CD14-positive monocyte (primary cell): Measurements from ENCODE around the gene PDE7B. TPM values are rescaled to one million over a fixed set of nuclear protein-coding genes. Genes with fewer than 3 reads are reported as not detected.

Experiments used
- DNase-seq, 3 donors: peaks; one replicate each; pipeline ENCODE4 v3.0.0-alpha.2; 2011 to 2022
- H2AFZ ChIP-seq: 2 replicates; pipeline ENCODE4 v1.6.0; 2012; ENCODE audit warnings: mild to moderate bottlenecking, low read depth, low read length, inconsistent platforms; ENCODE audit not compliant: insufficient read depth, poor library complexity, severe bottlenecking
- H3K27ac ChIP-seq, 2 donors: 1 replicate in 1 of 2; 2 replicates in 1 of 2; pipeline ENCODE4 v1.5.1; 2012 to 2013; ENCODE audit warnings: low read length in 2 of 2, control low read depth in 1 of 2, inconsistent platforms in 1 of 2, low read depth in 1 of 2, mild to moderate bottlenecking in 1 of 2
- H3K27me3 ChIP-seq, 2 donors: one replicate each; pipeline versions ENCODE4 v1.6.0 to v1.6.1; 2011 to 2013; ENCODE audit warnings: low read length in 2 of 2; ENCODE audit not compliant: control insufficient read depth in 2 of 2, insufficient read depth in 2 of 2
- H3K36me3 ChIP-seq, 2 donors: replicated peaks in 1 of 2; 1 replicate in 1 of 2; 2 replicates in 1 of 2; pipeline versions ENCODE4 v1.5.1 to v1.6.1; 2012 to 2013; ENCODE audit warnings: low read length in 2 of 2, control low read depth in 1 of 2, inconsistent platforms in 1 of 2, mild to moderate bottlenecking in 1 of 2; ENCODE audit not compliant: insufficient read depth in 2 of 2, control insufficient read depth in 1 of 2
- H3K4me1 ChIP-seq, 2 donors: 1 replicate in 1 of 2; 2 replicates in 1 of 2; pipeline versions ENCODE4 v1.5.1 to v1.6.1; 2012 to 2013; ENCODE audit warnings: low read length in 2 of 2, control low read depth in 1 of 2, inconsistent platforms in 1 of 2, mild to moderate bottlenecking in 1 of 2, moderate library complexity in 1 of 2; ENCODE audit not compliant: insufficient read depth in 2 of 2, control insufficient read depth in 1 of 2
- H3K4me2 ChIP-seq: replicated peaks from 2 replicates; pipeline ENCODE3; 2012; ENCODE audit warnings: low read length, moderate library complexity, mild to moderate bottlenecking; ENCODE audit not compliant: poor library complexity, severe bottlenecking; ENCODE audit errors: extremely low read depth
- H3K4me3 ChIP-seq, 3 experiments: fragments of 200-600 bp in 1 of 3; sonication (generic) in 1 of 3; replicated peaks in 1 of 3; 1 replicate in 2 of 3; 2 replicates in 1 of 3; pipeline ENCODE4 v1.5.1; 2011 to 2013; ENCODE audit warnings: low read length in 3 of 3, mild to moderate bottlenecking in 3 of 3, control low read depth in 2 of 3, low read depth in 2 of 3, inconsistent platforms in 1 of 3, moderate library complexity in 1 of 3
- H3K79me2 ChIP-seq: 2 replicates; pipeline ENCODE4 v1.6.0; 2012; ENCODE audit warnings: mild to moderate bottlenecking, control low read depth, inconsistent platforms, low read length, moderate library complexity; ENCODE audit not compliant: insufficient read depth
- H3K9ac ChIP-seq: 2 replicates; pipeline ENCODE4 v1.6.0; 2017; ENCODE audit warnings: low read length, mild to moderate bottlenecking; ENCODE audit not compliant: insufficient read depth, poor library complexity, severe bottlenecking
- H3K9me3 ChIP-seq, 2 donors: replicated peaks in 1 of 2; 1 replicate in 1 of 2; 2 replicates in 1 of 2; pipeline versions ENCODE4 v1.5.1 to v1.6.1; 2012 to 2013; ENCODE audit warnings: low read length in 2 of 2, control low read depth in 1 of 2; ENCODE audit not compliant: control insufficient read depth in 1 of 2, insufficient read depth in 1 of 2
- H4K20me1 ChIP-seq: 2 replicates; pipeline ENCODE4 v1.6.0; 2012; ENCODE audit warnings: mild to moderate bottlenecking, low read length, control low read depth, moderate library complexity; ENCODE audit not compliant: insufficient read depth
- H3K27ac Mint-ChIP-seq, 7 donors: one replicate each; pipeline ENCODE4 v1.8.0; 2020; ENCODE audit warnings: mild to moderate bottlenecking in 7 of 7, mixed read lengths in 7 of 7, moderate library complexity in 6 of 7, inconsistent platforms in 2 of 7
- H3K27me3 Mint-ChIP-seq, 3 donors: one replicate each; pipeline ENCODE4 v1.8.0; 2021 to 2022; ENCODE audit warnings: low read depth in 3 of 3, mild to moderate bottlenecking in 3 of 3, mixed read lengths in 3 of 3, moderate library complexity in 3 of 3, inconsistent platforms in 1 of 3
- H3K36me3 Mint-ChIP-seq, 2 donors: one replicate each; pipeline ENCODE4 v1.8.0; 2020; ENCODE audit warnings: mixed read lengths in 2 of 2, inconsistent platforms in 1 of 2, mild to moderate bottlenecking in 1 of 2
- H3K4me1 Mint-ChIP-seq: one replicate; pipeline ENCODE4 v1.8.0; 2020; ENCODE audit warnings: mild to moderate bottlenecking, mixed read lengths
- H3K4me3 Mint-ChIP-seq, 2 donors: one replicate each; pipeline ENCODE4 v1.8.0; 2020; ENCODE audit warnings: mild to moderate bottlenecking in 2 of 2, mixed read lengths in 2 of 2, moderate library complexity in 1 of 2
- H3K9me3 Mint-ChIP-seq, 7 donors: one replicate each; pipeline ENCODE4 v1.8.0; 2020 to 2022; ENCODE audit warnings: mixed read lengths in 7 of 7, mild to moderate bottlenecking in 6 of 7, moderate library complexity in 6 of 7, inconsistent platforms in 2 of 7
- CTCF ChIP-seq: fragments of 200-600 bp; IDR thresholded peaks from one replicate; pipeline ENCODE4 v1.8.0; 2022; ENCODE audit warnings: antibody characterized with exemption, mild to moderate bottlenecking
- WGBS: methylation state at CpG from one replicate; pipeline ENCODE4 v1.1.5; 2013; ENCODE audit warnings: missing lambda C conversion rate; ENCODE audit not compliant: insufficient coverage; 5-methylcytosine and 5-hydroxymethylcytosine counted together
- intact Hi-C, 2 donors: fragments of 100-400 bp; cut with micrococcal nuclease; formaldehyde crosslinking; loops; one replicate each; pipeline versions ENCODE4 v1.15.0 to v1.15.1; 2023
- polyA plus RNA-seq, 3 donors: library from polyadenylated mRNA; depleted of rRNA in 1 of 3; unstranded in 2 of 3; stranded (reverse) in 1 of 3; fragments of 300-500 nt in 2 of 3; fragments of >200 nt in 1 of 3; fragmentation: Illumina TruSeq in 2 of 3; gene quantifications; 1 replicate in 2 of 3; 2 replicates in 1 of 3; pipeline ENCODE4 v1.2.3, GENCODE V29; 2012 to 2021

PDE7B gene
- polyA plus RNA-seq, 3 donors, result 0.37 to 1.1 (median 0.89) TPM

GRCh38 chr6:135871296-135871695, 19.8 kb downstream of the PDE7B start:
- Histone ChIP-seq H3K9ac (no peak overlapping the region), H3K4me1 (no peaks in the 10 kb centered on the region), H3K4me2 (no peak overlapping the region), H3K4me3 (no peak overlapping the region), H3K36me3 (no peaks in the 10 kb centered on the region), H4K20me1 (no peaks in the 10 kb centered on the region), H3K9me3 (no peaks in the 10 kb centered on the region), H3K79me2 (no peaks in the 10 kb centered on the region), H3K27me3 (no peaks in the 10 kb centered on the region), H3K27ac (no peak overlapping the region), H2AFZ (no peak overlapping the region)
- H3K4me3 Mint-ChIP-seq, result no peak overlapping the region
- DNase-seq, result no peak
- H3K27ac Mint-ChIP-seq, result no peak overlapping the region
- WGBS, result no CpG with 5 or more reads among the region's 1 CpG
- no peaks in the 10 kb centered on the region for H3K36me3 Mint-ChIP-seq
- peaks cover 0 to 2% (median 0%) of the 10 kb centered on the region in 7 donors for H3K9me3 Mint-ChIP-seq
- H3K4me1 Mint-ChIP-seq, result no peaks in the 10 kb centered on the region
- H3K27me3 Mint-ChIP-seq, result peaks cover 0 to 3% (median 0%) of the 10 kb centered on the region in 3 donors
- intact Hi-C loops, result no loop called here
- no peak for TF ChIP-seq CTCF

- Histone ChIP-seq H3K9ac (no peak overlapping the region), H3K9me3 (no peaks in the 10 kb centered on the region), H3K27ac (no peak overlapping the region), H3K79me2 (no peaks in the 10 kb centered on the region), H3K36me3 (no peaks in the 10 kb centered on the region), H3K4me1 (no peaks in the 10 kb centered on the region), H3K27me3 (no peaks in the 10 kb centered on the region), H4K20me1 (no peaks in the 10 kb centered on the region), H2AFZ (no peak overlapping the region), H3K4me2 (no peak overlapping the region), H3K4me3 (no peak overlapping the region)
- Mint-ChIP-seq H3K9me3 (peaks cover 0 to 2% (median 0%) of the 10 kb centered on the region in 7 donors), H3K27ac (no peak overlapping the region), H3K27me3 (peaks cover 0 to 3% (median 0%) of the 10 kb centered on the region in 3 donors), H3K36me3 (no peaks in the 10 kb centered on the region), H3K4me3 (no peak overlapping the region), H3K4me1 (no peaks in the 10 kb centered on the region)
- no peak for TF ChIP-seq CTCF
- no peak for DNase-seq
- intact Hi-C loops, result no loop called here
- no CpG with 5 or more reads among the region's 1 CpG for WGBS
These were observed 20.4 kb downstream of the PDE7B start for GRCh38 chr6:135871878-135872277.
